ENCODE data around the gene CEP104. TPM values are rescaled to one million over a fixed set of nuclear protein-coding genes. Genes with fewer than 3 reads are reported as not detected.

Gene CEP104
- total and polyA plus RNA-seq, 10 of the 15 experiments (the other 5 are each of a cell fraction or from before 2014, with no cell fraction given), result 7.2 to 34.8 (median 19.3) TPM

- no peak for TF ChIP-seq CBX3 (IDR thresholded peaks at IDR 0.05; ENCODE audit: borderline replicate concordance, low read depth)
- TF ChIP-seq REST (IDR thresholded peaks at IDR 0.05; ENCODE audit: low read depth, low read length), result no peak
- no peak for TF ChIP-seq YBX1 (IDR thresholded peaks at IDR 0.05)
Measured at GRCh38 chr1:3795453-3796214, 61.4 kb downstream of the CEP104 start (continued).

- Histone ChIP-seq H3K27ac (ENCODE audit: control insufficient read depth, insufficient read depth) (no peak overlapping the region), H3K27me3 (replicated peaks in 1 of 2; ENCODE audit: control insufficient read depth in 2 of 2, insufficient read depth in 2 of 2, low read length in 1 of 2) (no peaks in the 10 kb centered on the region), H3K9ac (ENCODE audit: control insufficient read depth, insufficient read depth, low read length) (no peak overlapping the region), H3K4me1 (ENCODE audit: control insufficient read depth, insufficient read depth, low read length) (peaks cover 28% of the 10 kb centered on the region), H3K79me2 (ENCODE audit: control insufficient read depth, insufficient read depth, low read length) (peaks cover 35% of the 10 kb centered on the region), H3K9me3 (replicated peaks; ENCODE audit: control insufficient read depth, insufficient read depth, low read length) (no peaks in the 10 kb centered on the region), H3K4me2 (ENCODE audit: control insufficient read depth, insufficient read depth) (no peak overlapping the region), H3K4me3 (no peak overlapping the region), H4K20me1 (ENCODE audit: control insufficient read depth, insufficient read depth) (peaks cover 5% of the 10 kb centered on the region; the same call in 1 of the 2 replicates), H3K36me3 (ENCODE audit: control insufficient read depth in 2 of 2, insufficient read depth in 2 of 2, low read length in 1 of 2) (peaks cover 6 to 17% of the 10 kb centered on the region in 2 experiments), H2AFZ (ENCODE audit: control insufficient read depth, low read depth, low read length) (no peak overlapping the region)
- ChIA-PET POLR2A (no interaction called here), RAD21 (ENCODE audit: unreplicated experiment) (no interaction called here), CTCF (no interaction called here), SMC1A (ENCODE audit: uncharacterized antibody, unreplicated experiment) (no interaction called here)
- in situ Hi-C loops (cut with MboI), result no loop called here
- no TSS peak for BruUV-seq (replicated peaks)
- intact Hi-C loops (cut with micrococcal nuclease; ENCODE audit: unreplicated experiment), result no loop called here
- FAIRE-seq (no peak), ATAC-seq (no peak), DNase-seq (ENCODE audit: low read depth, low spot score) (no peak)
- TF ChIP-seq MXI1 (IDR thresholded peaks at IDR 0.05; ENCODE audit: low read depth, low read length) (no peak), KDM1A (IDR thresholded peaks at IDR 0.05; ENCODE audit: borderline replicate concordance) (no peak), RAD51 (IDR thresholded peaks at IDR 0.05) (no peak), JUNB (IDR thresholded peaks at IDR 0.05) (no peak)
- WGBS (ENCODE audit: insufficient coverage, insufficient replicate concordance, low lambda C conversion rate, missing lambda C conversion rate), result over 99% methylated on average over 15 of the region's 18 CpGs
Measured at GRCh38 chr1:3790952-3791351, 66.1 kb downstream of the CEP104 start.
